Suprapubic skin (tissue), 4 donors: Measurements from ENCODE around the gene GRAMD1A. TPM values are rescaled to one million over a fixed set of nuclear protein-coding genes. Genes with fewer than 3 reads are reported as not detected.
"Not testable (repeated sequence)": the region's sequence is repeated elsewhere in the genome, so short reads cannot be mapped to it uniquely, and the experiment has no call there.

Experiments
- DNase-seq, 2 donors: peaks; one replicate each; pipeline ENCODE4 v3.0.0-alpha.2; 2019; ENCODE audit warnings: low spot score in 2 of 2
- H3K27ac ChIP-seq: fragments of 200-600 bp; sonication (generic); one replicate; pipeline ENCODE4 v1.5.1; 2019
- H3K27me3 ChIP-seq: fragments of 200-600 bp; sonication (generic); one replicate; pipeline ENCODE4 v1.5.1; 2019
- H3K36me3 ChIP-seq: fragments of 200-600 bp; sonication (generic); one replicate; pipeline ENCODE4 v1.5.1; 2019
- H3K4me1 ChIP-seq: fragments of 200-600 bp; sonication (generic); one replicate; pipeline ENCODE4 v1.5.1; 2019
- H3K4me3 ChIP-seq: fragments of 200-600 bp; sonication (generic); one replicate; pipeline ENCODE4 v1.5.1; 2019; ENCODE audit warnings: mild to moderate bottlenecking
- H3K9me3 ChIP-seq: fragments of 200-600 bp; sonication (generic); one replicate; pipeline ENCODE4 v1.5.1; 2019
- EP300 ChIP-seq: sonication (generic); formaldehyde crosslinking; IDR thresholded peaks from one replicate; pipeline ENCODE4 v1.6.1; 2017; ENCODE audit warnings: antibody characterized with exemption
- POLR2A ChIP-seq, 2 donors: fragments of 450-650 bp; IDR thresholded peaks; one replicate each; pipeline ENCODE4 v1.6.1; 2017; ENCODE audit warnings: antibody characterized with exemption in 2 of 2, mild to moderate bottlenecking in 2 of 2, moderate library complexity in 2 of 2
- POLR2AphosphoS5 ChIP-seq, 3 donors: sonication (generic); formaldehyde crosslinking; IDR thresholded peaks; one replicate each; pipeline ENCODE4 v1.6.1; 2017; ENCODE audit warnings: antibody characterized with exemption in 3 of 3
- WGBS: methylation state at CpG from one replicate; pipeline ENCODE4 v1.1.5; 2018; 5-methylcytosine and 5-hydroxymethylcytosine counted together
- total RNA-seq, 4 donors: library from RNA; depleted of rRNA; stranded (reverse); fragments of >200 nt; gene quantifications; one replicate each; pipeline ENCODE4 v1.1.0, GENCODE V29; 2016
- TF ChIP-seq, protein P1 (sequence below), 2 donors: fragments of 200-600 bp in 1 of 2; fragments of 450-650 bp in 1 of 2; sonication (generic) in 1 of 2; IDR thresholded peaks; one replicate each; pipeline ENCODE4 v1.5.1; 2016 to 2019; ENCODE audit warnings: antibody characterized with exemption in 2 of 2, mild to moderate bottlenecking in 1 of 2, moderate library complexity in 1 of 2

The GRAMD1A gene
- total RNA-seq, 4 donors from 2014 or later: 16.3 to 38.7 (median 20.8) TPM

DNA sequence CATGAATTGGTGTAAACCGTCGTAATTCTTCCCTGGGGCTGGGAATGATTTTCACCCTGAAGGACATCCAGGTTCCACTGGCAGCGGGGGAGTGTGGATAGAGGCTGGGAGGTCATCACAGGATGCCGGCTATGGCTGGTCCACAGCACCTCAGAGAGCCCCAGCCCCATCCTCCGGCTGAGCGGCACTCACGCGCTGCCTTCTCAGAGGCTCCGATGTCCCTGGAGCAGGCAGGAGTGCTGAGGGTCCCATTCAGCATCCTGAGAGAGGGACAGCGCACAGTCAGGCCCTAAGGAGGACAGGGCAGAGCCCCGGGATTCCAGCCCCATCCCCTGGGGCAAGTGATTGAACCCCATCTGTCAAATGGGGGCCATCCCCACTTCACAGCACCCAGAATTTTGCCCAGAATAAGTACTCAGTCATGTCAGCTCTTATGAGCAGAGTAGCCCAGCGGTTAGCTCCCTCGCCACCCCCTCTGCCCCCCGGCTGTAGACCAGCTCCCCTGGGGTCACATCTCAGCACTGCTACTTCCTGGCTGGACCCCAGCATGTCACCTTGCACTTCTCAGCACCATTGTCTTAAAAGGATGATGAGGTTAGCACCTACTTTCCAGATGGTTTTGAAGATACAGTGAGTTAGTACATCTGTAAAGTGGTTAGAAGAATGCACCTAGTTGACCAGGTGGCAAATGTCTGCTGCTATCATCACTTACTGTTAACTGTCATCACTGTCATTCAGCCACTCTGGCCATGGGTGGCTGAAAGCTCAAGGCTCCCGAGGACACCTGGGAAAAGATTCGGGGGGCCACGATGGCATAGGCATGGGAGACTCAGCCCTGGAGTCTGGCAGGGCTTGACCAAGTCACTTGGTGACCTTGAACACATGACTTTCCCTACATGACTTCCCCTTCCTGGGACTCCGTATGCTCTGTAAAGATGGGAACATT lies 11.9 kb downstream of the GRAMD1A start:
- Histone ChIP-seq H3K36me3 (peaks cover 65% of the 10 kb centered on the region), H3K4me1 (peaks cover 14% of the 10 kb centered on the region), H3K27ac (no peak overlapping the region), H3K4me3 (no peak overlapping the region), H3K9me3 (no peaks in the 10 kb centered on the region), H3K27me3 (no peaks in the 10 kb centered on the region)
- 80% methylated on average over 7 of the region's 18 CpGs for WGBS
- DNase-seq: no peak
- TF ChIP-seq POLR2AphosphoS5 (IDR thresholded peaks at IDR 0.05) (no peak), EP300 (no peak), POLR2A (IDR thresholded peaks at IDR 0.05) (no peak)
- TF ChIP-seq, protein P1, sequence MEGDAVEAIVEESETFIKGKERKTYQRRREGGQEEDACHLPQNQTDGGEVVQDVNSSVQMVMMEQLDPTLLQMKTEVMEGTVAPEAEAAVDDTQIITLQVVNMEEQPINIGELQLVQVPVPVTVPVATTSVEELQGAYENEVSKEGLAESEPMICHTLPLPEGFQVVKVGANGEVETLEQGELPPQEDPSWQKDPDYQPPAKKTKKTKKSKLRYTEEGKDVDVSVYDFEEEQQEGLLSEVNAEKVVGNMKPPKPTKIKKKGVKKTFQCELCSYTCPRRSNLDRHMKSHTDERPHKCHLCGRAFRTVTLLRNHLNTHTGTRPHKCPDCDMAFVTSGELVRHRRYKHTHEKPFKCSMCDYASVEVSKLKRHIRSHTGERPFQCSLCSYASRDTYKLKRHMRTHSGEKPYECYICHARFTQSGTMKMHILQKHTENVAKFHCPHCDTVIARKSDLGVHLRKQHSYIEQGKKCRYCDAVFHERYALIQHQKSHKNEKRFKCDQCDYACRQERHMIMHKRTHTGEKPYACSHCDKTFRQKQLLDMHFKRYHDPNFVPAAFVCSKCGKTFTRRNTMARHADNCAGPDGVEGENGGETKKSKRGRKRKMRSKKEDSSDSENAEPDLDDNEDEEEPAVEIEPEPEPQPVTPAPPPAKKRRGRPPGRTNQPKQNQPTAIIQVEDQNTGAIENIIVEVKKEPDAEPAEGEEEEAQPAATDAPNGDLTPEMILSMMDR (IDR thresholded peaks at IDR 0.05): no peak

DNA sequence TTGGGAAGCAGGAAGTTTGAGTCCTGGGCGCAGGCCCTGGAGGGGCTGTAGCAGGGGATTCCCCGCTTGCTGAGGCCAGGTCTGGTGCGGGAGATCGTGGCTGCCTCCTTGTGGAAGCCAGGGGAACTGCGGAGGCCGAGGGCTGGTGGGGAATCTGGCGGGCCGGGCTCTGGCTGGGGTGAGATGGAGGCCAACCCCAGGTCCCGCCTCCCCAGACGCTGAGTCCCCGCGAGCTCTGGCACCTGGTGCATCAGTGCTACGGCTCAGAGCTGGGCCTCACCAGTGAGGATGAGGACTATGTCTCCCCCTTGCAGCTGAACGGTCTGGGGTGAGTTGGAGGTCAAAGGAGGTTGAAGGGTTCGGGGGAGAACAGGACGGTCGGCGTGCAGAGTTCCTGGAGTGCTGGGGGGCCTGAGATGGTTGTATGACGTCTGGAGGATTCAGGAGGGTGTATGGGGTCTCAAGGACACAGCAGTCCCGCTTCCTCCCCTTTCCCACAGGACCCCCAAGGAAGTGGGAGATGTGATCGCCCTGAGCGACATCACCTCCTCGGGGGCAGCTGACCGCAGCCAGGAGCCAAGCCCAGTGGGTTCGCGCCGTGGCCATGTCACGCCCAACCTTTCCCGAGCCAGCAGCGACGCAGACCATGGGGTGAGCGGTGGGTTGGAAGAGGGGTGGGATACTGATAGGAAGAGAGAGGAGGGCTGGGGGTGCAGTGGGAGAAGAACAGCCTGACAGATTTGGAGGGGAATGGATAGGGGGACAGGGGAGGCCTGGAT lies 13.1 kb downstream of the GRAMD1A start:
- DNase-seq: peak; percentile 84 to 91
- TF ChIP-seq, protein P1 (IDR thresholded peaks at IDR 0.05): peak; percentile 80 to 96
- peak in 1 of 3 donors; percentile 4 for TF ChIP-seq POLR2AphosphoS5 (IDR thresholded peaks at IDR 0.05)
- no peak for TF ChIP-seq EP300
- Histone ChIP-seq H3K36me3 (peaks cover 68% of the 10 kb centered on the region), H3K27me3 (no peaks in the 10 kb centered on the region), H3K9me3 (no peaks in the 10 kb centered on the region), H3K4me1 (peaks cover 14% of the 10 kb centered on the region), H3K4me3 (no peak overlapping the region), H3K27ac (no peak overlapping the region)
- WGBS: 48% methylated on average over 27 of the region's 32 CpGs

DNA sequence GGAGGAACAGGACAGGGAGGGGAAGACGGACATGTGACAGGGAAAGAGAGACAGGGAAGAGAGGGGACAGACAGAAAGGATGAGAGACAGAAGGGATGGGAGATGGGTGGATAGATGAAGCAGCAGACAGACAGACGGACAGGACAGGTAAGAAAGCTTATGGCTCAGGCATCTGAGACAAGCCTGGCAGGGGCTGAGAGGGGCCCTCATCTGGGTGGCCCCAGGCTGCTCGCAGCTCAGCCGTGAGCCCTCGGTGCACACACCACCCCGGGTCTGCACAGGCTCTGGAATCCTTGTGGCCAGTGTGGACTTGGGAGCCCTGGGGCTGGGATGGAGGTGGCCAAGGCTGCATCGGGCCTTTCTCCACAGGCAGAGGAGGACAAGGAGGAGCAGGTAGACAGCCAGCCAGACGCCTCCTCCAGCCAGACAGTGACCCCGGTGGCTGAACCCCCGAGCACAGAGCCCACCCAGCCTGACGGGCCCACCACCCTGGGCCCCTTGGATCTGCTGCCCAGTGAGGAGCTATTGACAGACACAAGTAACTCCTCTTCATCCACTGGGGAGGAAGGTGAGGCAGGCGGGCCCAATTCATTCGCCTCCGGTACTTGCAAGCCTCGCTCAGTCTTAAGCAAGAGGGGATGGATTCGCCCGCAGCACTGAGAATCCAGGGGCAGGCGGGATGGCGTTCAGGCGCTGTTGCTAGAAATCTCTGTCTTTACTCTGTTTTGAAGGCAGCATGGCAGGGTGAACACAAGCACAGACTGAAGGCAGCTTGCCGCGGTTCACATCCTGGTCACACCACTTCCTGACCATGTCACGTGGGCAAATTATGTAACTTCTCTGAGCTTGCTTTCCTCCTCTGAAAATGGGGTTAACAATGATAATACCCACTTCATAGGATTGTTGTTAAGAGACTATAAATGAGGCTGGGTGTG lies 14.0 kb downstream of the GRAMD1A start:
- Histone ChIP-seq H3K9me3 (no peaks in the 10 kb centered on the region), H3K27ac (no peak overlapping the region), H3K4me3 (no peak overlapping the region), H3K4me1 (peaks cover 14% of the 10 kb centered on the region), H3K27me3 (no peaks in the 10 kb centered on the region), H3K36me3 (peaks cover 75% of the 10 kb centered on the region)
- 79% methylated on average over 22 of the region's 23 CpGs for WGBS
- DNase-seq: no peak
- TF ChIP-seq EP300 (no peak), POLR2A (IDR thresholded peaks at IDR 0.05) (no peak), POLR2AphosphoS5 (IDR thresholded peaks at IDR 0.05) (no peak)
- TF ChIP-seq, protein P1 (IDR thresholded peaks at IDR 0.05): no peak

DNA sequence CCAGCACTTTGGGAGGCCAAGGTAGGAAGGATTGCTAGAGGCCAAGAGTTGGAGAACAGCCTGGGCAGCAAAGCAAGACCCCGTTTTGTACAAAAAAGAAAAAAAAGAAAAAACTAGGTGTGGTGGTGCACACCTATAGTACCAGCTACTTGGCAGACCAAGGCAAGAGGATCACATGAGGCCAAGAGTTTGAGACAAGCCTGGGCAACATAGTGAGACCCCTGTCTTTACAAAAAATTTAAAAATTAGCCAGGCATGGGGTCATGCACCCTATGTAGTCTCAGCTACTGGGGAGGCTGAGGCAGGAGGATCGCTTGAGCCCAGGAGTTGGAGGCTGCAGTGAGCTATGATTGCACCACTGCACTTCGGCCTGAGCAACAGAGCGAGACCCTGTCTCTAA lies 14.7 kb downstream of the GRAMD1A start:
- H3K4me3 ChIP-seq, H3K9me3 ChIP-seq, H3K27me3 ChIP-seq, H3K27ac ChIP-seq, DNase-seq: not testable (repeated sequence)
- 91% methylated on average over 4 of the region's 4 CpGs for WGBS
- peaks cover 14% of the 10 kb centered on the region for H3K4me1 ChIP-seq
- H3K36me3 ChIP-seq: peaks cover 75% of the 10 kb centered on the region

DNA sequence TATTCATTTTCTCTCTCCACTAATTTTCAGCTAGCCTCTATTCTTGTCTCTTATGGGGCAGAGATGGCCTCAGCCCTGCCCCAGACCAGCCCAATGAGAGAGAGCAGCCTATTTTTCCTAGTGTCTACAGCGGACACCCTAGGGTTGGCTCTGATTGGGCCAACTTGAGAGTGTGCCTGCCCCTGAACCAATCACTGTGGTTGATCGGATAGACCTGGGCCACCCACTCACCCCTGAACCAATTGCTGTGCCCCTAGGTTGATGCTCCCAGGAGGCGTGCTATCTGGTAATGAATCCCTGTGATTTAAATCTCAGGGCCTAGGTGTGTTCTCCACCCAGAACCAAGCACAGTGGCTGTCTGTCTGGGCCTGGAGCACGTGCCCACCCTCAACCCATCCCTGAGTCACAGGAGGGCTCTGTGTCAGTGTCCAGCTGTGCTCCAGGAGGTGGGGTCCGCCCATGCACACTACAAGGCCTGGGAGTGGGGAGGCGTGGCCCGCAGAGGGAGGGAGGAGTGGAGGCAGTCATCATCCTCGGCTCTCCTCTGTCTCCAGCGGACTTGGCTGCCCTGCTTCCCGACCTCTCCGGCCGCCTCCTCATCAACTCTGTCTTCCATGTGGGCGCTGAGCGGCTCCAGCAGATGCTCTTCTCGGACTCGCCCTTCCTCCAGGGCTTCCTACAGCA lies 15.3 kb downstream of the GRAMD1A start:
- peaks cover 14% of the 10 kb centered on the region for H3K4me1 ChIP-seq
- H3K36me3 ChIP-seq: peaks cover 75% of the 10 kb centered on the region
- H3K27ac ChIP-seq: no peak overlapping the region
- no peaks in the 10 kb centered on the region for H3K27me3 ChIP-seq
- no peaks in the 10 kb centered on the region for H3K9me3 ChIP-seq
- 84% methylated on average over 14 of the region's 16 CpGs for WGBS
- no peak overlapping the region for H3K4me3 ChIP-seq
- no peak for TF ChIP-seq EP300
- TF ChIP-seq POLR2A (IDR thresholded peaks at IDR 0.05): no peak
- TF ChIP-seq, protein P1 (IDR thresholded peaks at IDR 0.05): no peak
- TF ChIP-seq POLR2AphosphoS5 (IDR thresholded peaks at IDR 0.05): no peak
- no peak for DNase-seq
